ENCODE results near the gene CCDC124. TPM values are rescaled to one million over a fixed set of nuclear protein-coding genes. Genes with fewer than 3 reads are reported as not detected.
A peak's percentile ranks its signal among the peaks of the same experiment; 100 is the strongest.

The CCDC124 gene
- total and polyA plus RNA-seq, 3 experiments from 2014 or later: 65.7 to 195 (median 184) TPM

- Mint-ChIP-seq H3K27me3 (peaks cover 12 to 15% of the 10 kb centered on the region in 2 donors), H3K36me3 (no peaks in the 10 kb centered on the region), H3K27ac (no peak overlapping the region), H3K9me3 (no peaks in the 10 kb centered on the region), H3K4me1 (no peaks in the 10 kb centered on the region), H3K4me3 (no peak overlapping the region)
- no peak for DNase-seq
- Histone ChIP-seq H3K4me1 (ENCODE audit: insufficient read depth, low read length) (no peaks in the 10 kb centered on the region), H3K9me3 (ENCODE audit: low read length) (no peaks in the 10 kb centered on the region), H3K36me3 (ENCODE audit: insufficient read depth, low read length) (no peaks in the 10 kb centered on the region), H3K4me3 (ENCODE audit: low read length) (no peak overlapping the region), H3K27me3 (ENCODE audit: insufficient read depth, low read length, poor library complexity, severe bottlenecking) (no peaks in the 10 kb centered on the region), H3K27ac (ENCODE audit: low read depth, low read length) (no peak overlapping the region)
- ChIA-PET CTCF (no interaction called here), POLR2A (no interaction called here)
Measured at GRCh38 chr19:17973759-17974158, 40.9 kb downstream of the CCDC124 start.

DNA sequence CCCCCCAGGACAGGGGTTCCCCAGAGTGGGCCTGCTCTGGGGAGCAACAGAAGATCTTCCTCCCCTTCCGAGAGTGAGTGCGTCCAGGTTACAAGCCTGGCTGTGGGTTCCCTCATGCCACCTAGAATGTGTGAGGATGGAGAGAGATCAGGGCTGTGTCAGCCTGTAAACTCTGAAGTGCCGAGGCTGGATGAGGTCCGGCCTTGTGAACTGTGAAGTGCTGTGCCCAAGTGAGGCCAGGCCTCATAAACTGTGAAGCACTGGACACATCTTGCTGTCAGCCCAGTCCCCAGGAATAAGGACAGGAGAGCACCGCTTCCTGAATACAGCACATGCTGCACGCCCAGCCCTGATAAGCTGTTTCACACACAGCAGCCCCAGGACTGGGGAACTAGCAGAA lies 41.7 kb downstream of the CCDC124 start:
- Histone ChIP-seq H3K27me3 (ENCODE audit: insufficient read depth, low read length, poor library complexity, severe bottlenecking) (no peaks in the 10 kb centered on the region), H3K27ac (ENCODE audit: low read depth, low read length) (no peak overlapping the region), H3K4me3 (ENCODE audit: low read length) (no peak overlapping the region), H3K9me3 (ENCODE audit: low read length) (no peaks in the 10 kb centered on the region), H3K36me3 (ENCODE audit: insufficient read depth, low read length) (no peaks in the 10 kb centered on the region), H3K4me1 (ENCODE audit: insufficient read depth, low read length) (no peaks in the 10 kb centered on the region)
- no peaks in the 10 kb centered on the region for H3K4me1 Mint-ChIP-seq
- H3K27ac Mint-ChIP-seq: no peak overlapping the region
- DNase-seq: no peak
- ChIA-PET POLR2A (interaction anchor here (0.6 kb wide), 1 partner anchor 40 kb away, joined by 3 read pairs; no protein-coding TSS in a partner anchor), CTCF (no interaction called here)
- H3K27me3 Mint-ChIP-seq: peaks cover 10 to 14% of the 10 kb centered on the region in 2 donors
- H3K36me3 Mint-ChIP-seq: no peaks in the 10 kb centered on the region
- H3K9me3 Mint-ChIP-seq: no peaks in the 10 kb centered on the region
- no peak overlapping the region for H3K4me3 Mint-ChIP-seq

DNA sequence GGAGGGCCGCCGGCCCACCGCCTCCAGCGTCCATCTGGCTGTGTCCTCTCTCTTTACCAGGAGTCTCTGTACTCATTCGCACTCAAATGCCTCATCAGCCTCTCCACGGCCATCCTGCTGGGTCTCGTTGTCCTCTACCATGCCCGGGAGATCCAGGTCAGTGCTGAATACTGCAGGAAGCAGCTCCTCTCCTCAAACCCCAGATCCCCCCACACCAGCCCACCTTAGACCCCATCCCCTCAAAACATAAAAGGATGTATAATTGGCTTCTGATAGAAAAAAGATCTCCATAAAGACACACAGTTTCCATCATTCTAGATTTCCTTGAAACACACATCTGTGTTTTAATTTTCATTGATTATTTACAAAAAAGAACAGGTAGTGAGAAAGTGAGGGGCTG lies 42.2 kb downstream of the CCDC124 start:
- Mint-ChIP-seq H3K4me1 (no peaks in the 10 kb centered on the region), H3K9me3 (no peaks in the 10 kb centered on the region), H3K4me3 (no peak overlapping the region), H3K27ac (no peak overlapping the region), H3K27me3 (peaks cover 7 to 16% of the 10 kb centered on the region in 2 donors), H3K36me3 (no peaks in the 10 kb centered on the region)
- Histone ChIP-seq H3K36me3 (ENCODE audit: insufficient read depth, low read length) (no peaks in the 10 kb centered on the region), H3K27me3 (ENCODE audit: insufficient read depth, low read length, poor library complexity, severe bottlenecking) (no peaks in the 10 kb centered on the region), H3K4me1 (ENCODE audit: insufficient read depth, low read length) (no peaks in the 10 kb centered on the region), H3K9me3 (ENCODE audit: low read length) (no peaks in the 10 kb centered on the region), H3K27ac (ENCODE audit: low read depth, low read length) (no peak overlapping the region), H3K4me3 (ENCODE audit: low read length) (no peak overlapping the region)
- DNase-seq: no peak
- CTCF ChIA-PET: no interaction called here
- POLR2A ChIA-PET: no interaction called here

DNA sequence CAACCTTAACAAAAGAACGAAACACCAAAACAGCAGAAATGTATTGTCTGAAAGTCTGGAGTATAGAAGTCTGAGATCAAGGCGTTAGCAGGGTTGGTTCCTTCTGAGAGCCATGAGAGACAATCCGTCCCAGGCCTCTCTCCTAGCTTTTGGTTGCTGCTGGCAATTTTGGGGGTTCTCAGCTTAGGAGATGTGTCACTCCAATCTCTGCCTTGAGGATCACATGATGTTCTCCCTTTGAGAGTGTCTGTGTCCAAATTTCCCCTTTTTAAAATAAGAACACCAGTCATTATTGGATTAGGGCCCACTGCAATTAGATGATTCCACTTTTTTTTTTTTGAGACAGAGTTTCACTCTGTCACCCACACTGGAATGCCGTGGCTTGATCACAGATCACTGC lies 44.2 kb downstream of the CCDC124 start:
- Histone ChIP-seq H3K36me3 (ENCODE audit: insufficient read depth, low read length) (no peaks in the 10 kb centered on the region), H3K27me3 (ENCODE audit: insufficient read depth, low read length, poor library complexity, severe bottlenecking) (no peaks in the 10 kb centered on the region), H3K4me1 (ENCODE audit: insufficient read depth, low read length) (no peaks in the 10 kb centered on the region), H3K4me3 (ENCODE audit: low read length) (no peak overlapping the region), H3K27ac (ENCODE audit: low read depth, low read length) (no peak overlapping the region), H3K9me3 (ENCODE audit: low read length) (no peaks in the 10 kb centered on the region)
- Mint-ChIP-seq H3K4me3 (no peak overlapping the region), H3K36me3 (no peaks in the 10 kb centered on the region), H3K9me3 (no peaks in the 10 kb centered on the region), H3K4me1 (no peaks in the 10 kb centered on the region), H3K27me3 (peaks cover 12 to 21% of the 10 kb centered on the region in 2 donors), H3K27ac (peak overlapping the region in 1 of 8 donors; percentile 57)
- ChIA-PET POLR2A (no interaction called here), CTCF (no interaction called here)
- DNase-seq: no peak

DNA sequence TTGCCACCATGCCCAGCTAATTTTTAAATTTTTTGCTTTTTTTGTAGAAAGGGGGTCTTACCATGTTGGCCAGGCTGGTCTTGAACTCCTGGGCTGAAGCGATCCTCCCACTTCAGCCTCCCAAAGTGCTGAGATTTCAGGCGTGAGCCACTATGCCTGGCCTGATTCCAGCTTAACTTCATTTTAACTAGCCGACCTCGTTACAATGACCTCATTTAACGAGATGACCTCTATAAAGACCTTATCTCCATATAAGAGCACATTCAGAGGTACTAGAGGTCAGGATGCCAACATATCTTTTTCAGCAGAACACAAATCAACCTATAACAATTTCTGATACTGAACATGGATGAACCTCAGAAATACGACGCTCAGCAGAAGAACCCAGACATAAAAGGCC lies 44.7 kb downstream of the CCDC124 start:
- Histone ChIP-seq H3K4me1 (ENCODE audit: insufficient read depth, low read length) (no peaks in the 10 kb centered on the region), H3K36me3 (ENCODE audit: insufficient read depth, low read length) (no peaks in the 10 kb centered on the region), H3K27me3 (ENCODE audit: insufficient read depth, low read length, poor library complexity, severe bottlenecking) (no peaks in the 10 kb centered on the region), H3K4me3 (ENCODE audit: low read length) (no peak overlapping the region), H3K9me3 (ENCODE audit: low read length) (no peaks in the 10 kb centered on the region), H3K27ac (ENCODE audit: low read depth, low read length) (no peak overlapping the region)
- Mint-ChIP-seq H3K27me3 (peaks cover 12 to 19% of the 10 kb centered on the region in 2 donors), H3K36me3 (no peaks in the 10 kb centered on the region), H3K9me3 (no peaks in the 10 kb centered on the region), H3K4me1 (no peaks in the 10 kb centered on the region), H3K4me3 (no peak overlapping the region), H3K27ac (no peak overlapping the region)
- ChIA-PET CTCF (no interaction called here), POLR2A (interaction anchor here (0.7 kb wide), 1 partner anchor 225 kb away, joined by 6 read pairs; no protein-coding TSS in a partner anchor)
- no peak for DNase-seq

- H3K4me3 Mint-ChIP-seq: no peak overlapping the region
- Histone ChIP-seq H3K36me3 (ENCODE audit: insufficient read depth, low read length) (no peaks in the 10 kb centered on the region), H3K9me3 (ENCODE audit: low read length) (no peaks in the 10 kb centered on the region), H3K27me3 (ENCODE audit: insufficient read depth, low read length, poor library complexity, severe bottlenecking) (no peaks in the 10 kb centered on the region), H3K4me1 (ENCODE audit: insufficient read depth, low read length) (no peaks in the 10 kb centered on the region), H3K27ac (ENCODE audit: low read depth, low read length) (no peak overlapping the region), H3K4me3 (ENCODE audit: low read length) (no peak overlapping the region)
- peaks cover 15 to 21% of the 10 kb centered on the region in 2 donors for H3K27me3 Mint-ChIP-seq
- no peaks in the 10 kb centered on the region for H3K9me3 Mint-ChIP-seq
- no peak overlapping the region for H3K27ac Mint-ChIP-seq
- CTCF ChIA-PET: interaction anchor here (2.1 kb wide), 1 partner anchor 44 kb away, joined by 7 read pairs; no protein-coding TSS in a partner anchor
- DNase-seq: no peak
- POLR2A ChIA-PET: no interaction called here
- H3K4me1 Mint-ChIP-seq: no peaks in the 10 kb centered on the region
- H3K36me3 Mint-ChIP-seq: no peaks in the 10 kb centered on the region
Measured at GRCh38 chr19:17981611-17982010, 48.8 kb downstream of the CCDC124 start.

GRCh38 chr19:17982430-17982829 lies 49.6 kb downstream of the CCDC124 start:
- peaks cover 15 to 21% of the 10 kb centered on the region in 2 donors for H3K27me3 Mint-ChIP-seq
- no peaks in the 10 kb centered on the region for H3K27me3 ChIP-seq (ENCODE audit: insufficient read depth, low read length, poor library complexity, severe bottlenecking)
- H3K27ac Mint-ChIP-seq: no peak overlapping the region
- no peaks in the 10 kb centered on the region for H3K4me1 ChIP-seq (ENCODE audit: insufficient read depth, low read length)
- H3K9me3 ChIP-seq (ENCODE audit: low read length): no peaks in the 10 kb centered on the region
- H3K4me3 Mint-ChIP-seq: no peak overlapping the region
- ChIA-PET CTCF (interaction anchor here (2.1 kb wide), 1 partner anchor 44 kb away, joined by 7 read pairs; no protein-coding TSS in a partner anchor), POLR2A (no interaction called here)
- H3K36me3 ChIP-seq (ENCODE audit: insufficient read depth, low read length): no peaks in the 10 kb centered on the region
- no peak overlapping the region for H3K27ac ChIP-seq (ENCODE audit: low read depth, low read length)
- H3K9me3 Mint-ChIP-seq: no peaks in the 10 kb centered on the region
- H3K4me1 Mint-ChIP-seq: no peaks in the 10 kb centered on the region
- no peak overlapping the region for H3K4me3 ChIP-seq (ENCODE audit: low read length)
- DNase-seq: no peak
- H3K36me3 Mint-ChIP-seq: no peaks in the 10 kb centered on the region

DNA sequence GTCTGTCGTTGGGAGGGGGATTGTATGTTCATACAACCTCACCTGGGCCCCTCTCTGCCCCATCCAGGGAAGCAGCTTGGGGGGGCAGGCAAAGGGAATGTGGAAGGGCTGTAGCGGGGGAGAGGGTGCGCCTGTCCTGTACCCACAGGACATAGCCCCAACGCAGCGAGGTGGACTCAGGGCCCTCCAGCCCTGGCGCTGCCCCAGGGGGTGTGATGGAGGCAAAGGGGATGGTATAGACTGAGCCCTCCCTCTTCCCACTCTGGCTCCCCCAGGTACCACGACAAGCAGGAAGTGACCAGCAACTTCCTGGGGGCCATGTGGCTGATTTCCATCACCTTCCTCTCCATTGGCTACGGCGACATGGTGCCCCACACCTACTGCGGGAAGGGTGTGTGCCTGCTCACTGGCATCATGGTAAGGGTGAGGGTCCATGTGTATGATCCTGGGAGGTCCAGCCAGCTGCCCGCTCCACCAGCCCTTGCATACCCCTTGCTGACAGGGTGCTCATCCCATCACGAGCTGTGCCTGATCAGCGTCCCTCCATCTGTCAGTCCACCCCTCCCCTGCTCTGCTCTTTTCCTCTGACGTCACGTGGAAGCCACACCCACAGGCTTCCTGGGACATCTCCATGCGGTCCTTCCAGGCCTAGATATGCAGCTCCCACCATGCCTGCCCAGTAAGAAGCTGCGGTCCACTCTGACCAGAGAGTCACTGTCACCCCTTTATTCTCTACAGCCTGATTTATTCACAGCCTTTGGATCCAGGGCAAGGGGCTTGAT lies 52.4 kb downstream of the CCDC124 start:
- H3K9me3 ChIP-seq (ENCODE audit: low read length): no peaks in the 10 kb centered on the region
- Mint-ChIP-seq H3K4me3 (no peak overlapping the region), H3K4me1 (no peaks in the 10 kb centered on the region), H3K36me3 (no peaks in the 10 kb centered on the region), H3K27me3 (peaks cover 11 to 15% of the 10 kb centered on the region in 2 donors), H3K9me3 (no peaks in the 10 kb centered on the region), H3K27ac (no peak overlapping the region)
- H3K4me3 ChIP-seq (ENCODE audit: low read length): no peak overlapping the region
- DNase-seq: no peak
- CTCF ChIA-PET: no interaction called here
- no peaks in the 10 kb centered on the region for H3K36me3 ChIP-seq (ENCODE audit: insufficient read depth, low read length)
- H3K4me1 ChIP-seq (ENCODE audit: insufficient read depth, low read length): no peaks in the 10 kb centered on the region
- no peak overlapping the region for H3K27ac ChIP-seq (ENCODE audit: low read depth, low read length)
- H3K27me3 ChIP-seq (ENCODE audit: insufficient read depth, low read length, poor library complexity, severe bottlenecking): no peaks in the 10 kb centered on the region
- POLR2A ChIA-PET: no interaction called here

All from CD8-positive, alpha-beta memory T cell (primary cell).